Caco-2 (cell line): ENCODE measurements around the gene WNT7A. TPM values are rescaled to one million over a fixed set of nuclear protein-coding genes. Genes with fewer than 3 reads are reported as not detected.

Source experiments
- BruUV-seq: library from RNA; stranded (reverse); fragments of 400-500 nt; replicated peaks from 2 replicates; lab custom pipeline; 2021; lab: Mats Ljungman, UMichigan
- CTCF ChIA-PET: fragments of 300-600 bp; sonication (Branson Sonifier 250); formaldehyde crosslinking; loops from one replicate; lab custom pipeline; 2022; ENCODE audit warnings: antibody characterized with exemption; lab: Charles Lee
- POLR2A ChIA-PET: fragments of 300-600 bp; sonication (Branson Sonifier 250); formaldehyde crosslinking; loops from one replicate; lab custom pipeline; 2022; ENCODE audit warnings: antibody characterized with exemption; lab: Charles Lee
- DNase-seq, 2 experiments: peaks; one replicate each; pipeline versions ENCODE4 v3.0.0 to v3.0.0-alpha.2; 2020 to 2022
- H3K27me3 ChIP-seq: replicated peaks from 2 replicates; pipeline ENCODE4 v1.6.0; 2011; ENCODE audit warnings: low read length; ENCODE audit not compliant: control insufficient read depth, insufficient read depth
- H3K36me3 ChIP-seq: 2 replicates; pipeline ENCODE4 v1.5.1; 2011; ENCODE audit warnings: low read length; ENCODE audit not compliant: control insufficient read depth, insufficient read depth
- H3K4me1 ChIP-seq: fragments of 250-450 bp; sonication (Bioruptor Pico); 2 replicates; pipeline ENCODE4 v1.5.1; 2020; ENCODE audit warnings: mild to moderate bottlenecking
- H3K4me3 ChIP-seq: 2 replicates; pipeline ENCODE4 v1.5.1; 2011; ENCODE audit warnings: low read depth, mild to moderate bottlenecking, control low read depth, low read length
- H3K9me3 ChIP-seq: fragments of 250-450 bp; sonication (Bioruptor Pico); 2 replicates; pipeline ENCODE4 v1.5.1; 2020; ENCODE audit warnings: mild to moderate bottlenecking, moderate library complexity
- H3K27ac Mint-ChIP-seq: one replicate; pipeline ENCODE4 v1.8.0; 2022; ENCODE audit warnings: mixed read lengths; ENCODE audit not compliant: unreplicated experiment
- H3K27me3 Mint-ChIP-seq: one replicate; pipeline ENCODE4 v1.8.0; 2022; ENCODE audit warnings: mixed read lengths; ENCODE audit not compliant: insufficient read depth, unreplicated experiment
- H3K36me3 Mint-ChIP-seq: one replicate; pipeline ENCODE4 v1.8.0; 2022; ENCODE audit warnings: mild to moderate bottlenecking, mixed read lengths; ENCODE audit not compliant: insufficient read depth, unreplicated experiment
- H3K4me1 Mint-ChIP-seq: one replicate; pipeline ENCODE4 v1.8.0; 2022; ENCODE audit warnings: low read depth, mixed read lengths; ENCODE audit not compliant: unreplicated experiment
- H3K4me3 Mint-ChIP-seq: one replicate; pipeline ENCODE4 v1.8.0; 2022; ENCODE audit warnings: mild to moderate bottlenecking, moderate library complexity, mixed read lengths; ENCODE audit not compliant: unreplicated experiment
- H3K9me3 Mint-ChIP-seq: one replicate; pipeline ENCODE4 v1.8.0; 2022; ENCODE audit warnings: mixed read lengths; ENCODE audit not compliant: unreplicated experiment
- CTCF ChIP-seq, 2 experiments: fragments of 200-600 bp in 1 of 2; IDR thresholded peaks; 1 replicate in 1 of 2; 2 replicates in 1 of 2; pipeline versions ENCODE4 v1.5.1 to v1.8.0; 2011 to 2022; ENCODE audit warnings: antibody characterized with exemption in 1 of 2, control low read depth in 1 of 2, inconsistent platforms in 1 of 2, low read depth in 1 of 2, low read length in 1 of 2, mild to moderate bottlenecking in 1 of 2, moderate library complexity in 1 of 2; ENCODE audit not compliant: insufficient read depth in 1 of 2, severe bottlenecking in 1 of 2, unreplicated experiment in 1 of 2
- intact Hi-C: fragments of 100-400 bp; cut with micrococcal nuclease; formaldehyde crosslinking; loops from one replicate; pipeline ENCODE4 v1.10.0; 2022; ENCODE audit not compliant: unreplicated experiment
- total RNA-seq: library from RNA; stranded (reverse); gene quantifications from 2 replicates; pipeline ENCODE4 v1.2.3, GENCODE V29; 2022

The WNT7A gene
- total RNA-seq, 1 experiment from 2014 or later: 1.1 TPM

DNA sequence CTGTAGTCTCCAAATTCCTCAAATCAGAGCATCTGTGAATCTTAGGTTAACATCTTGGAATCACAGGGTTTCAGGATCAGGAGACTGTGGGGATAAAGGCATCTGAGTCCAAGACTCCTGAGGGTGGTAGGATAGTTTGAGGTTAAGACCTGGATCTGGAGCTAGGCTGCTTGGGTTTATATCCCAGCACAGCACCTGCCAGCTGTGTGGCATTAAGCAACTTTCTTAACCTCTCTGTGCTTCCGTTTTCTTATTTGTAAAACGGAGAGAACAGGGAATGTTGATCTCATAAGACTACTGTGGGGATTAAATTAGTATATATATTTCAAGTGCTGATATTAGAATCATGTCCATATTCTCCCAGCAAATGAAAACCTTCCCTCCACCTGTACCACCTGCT, 33.6 kb downstream of the WNT7A start:
- DNase-seq: no peak
- H3K36me3 Mint-ChIP-seq: no peaks in the 10 kb centered on the region
- CTCF ChIA-PET: no interaction called here
- POLR2A ChIA-PET: no interaction called here
- H3K27me3 Mint-ChIP-seq: no peaks in the 10 kb centered on the region
- intact Hi-C loops: no loop called here
- H3K4me3 Mint-ChIP-seq: no peak overlapping the region
- peaks cover 27% of the 10 kb centered on the region for H3K4me1 ChIP-seq
- H3K36me3 ChIP-seq: no peaks in the 10 kb centered on the region
- TF ChIP-seq CTCF (IDR thresholded peaks at IDR 0.05; ENCODE audit: insufficient read depth in 1 of 2, low read depth in 1 of 2, low read length in 1 of 2, severe bottlenecking in 1 of 2, unreplicated experiment in 1 of 2): no peak
- H3K4me1 Mint-ChIP-seq: peaks cover 15% of the 10 kb centered on the region
- no peak overlapping the region for H3K27ac Mint-ChIP-seq
- H3K4me3 ChIP-seq: no peak overlapping the region
- H3K9me3 Mint-ChIP-seq: no peaks in the 10 kb centered on the region
- no TSS peak for BruUV-seq
- H3K27me3 ChIP-seq: no peaks in the 10 kb centered on the region
- no peaks in the 10 kb centered on the region for H3K9me3 ChIP-seq

DNA sequence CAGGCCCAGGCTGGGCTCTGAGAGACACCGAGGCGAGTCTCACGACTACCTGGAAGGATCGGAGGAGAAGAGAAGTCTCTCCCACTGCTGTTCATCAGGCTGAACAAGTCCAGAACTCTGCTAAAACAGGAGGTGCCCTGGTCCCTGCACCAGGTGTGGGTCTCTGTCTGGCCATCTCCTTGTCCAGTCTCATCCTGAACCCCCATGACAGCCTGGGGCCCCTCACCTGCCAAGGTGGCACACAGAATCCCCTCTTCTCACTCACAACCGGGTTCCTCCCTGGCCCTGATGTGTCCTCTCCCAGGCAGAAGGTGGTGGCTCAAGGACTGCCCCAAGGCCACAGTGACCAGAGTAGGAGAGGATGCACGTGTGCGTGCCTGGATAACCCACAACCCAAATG, 34.1 kb downstream of the WNT7A start:
- intact Hi-C loops: no loop called here

DNA sequence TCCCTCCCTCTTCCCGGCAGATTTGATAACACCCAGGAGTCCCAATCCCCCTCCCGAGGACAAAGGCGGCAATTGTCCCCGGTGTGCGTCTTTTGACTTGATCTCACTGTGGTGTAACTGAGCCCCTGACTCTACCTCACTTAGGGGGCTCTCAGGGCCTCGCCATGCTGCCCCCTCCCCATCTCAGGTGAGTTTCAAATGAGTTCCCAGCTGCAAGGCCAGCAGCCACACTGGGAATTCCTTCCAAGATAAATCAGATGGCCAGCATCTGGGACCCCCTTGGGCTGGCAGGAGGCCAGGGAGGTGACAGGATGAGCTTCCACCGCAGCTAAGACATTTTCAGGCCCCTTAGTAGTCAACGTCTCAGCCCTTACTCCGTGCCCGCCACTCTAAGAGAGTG, 35.0 kb downstream of the WNT7A start:
- no TSS peak for BruUV-seq
- no peak overlapping the region for H3K27ac Mint-ChIP-seq
- no peak for DNase-seq
- intact Hi-C loops: no loop called here
- no peak overlapping the region for H3K4me3 Mint-ChIP-seq
- H3K36me3 Mint-ChIP-seq: no peaks in the 10 kb centered on the region
- H3K9me3 Mint-ChIP-seq: no peaks in the 10 kb centered on the region
- ChIA-PET CTCF (no interaction called here), POLR2A (no interaction called here)
- Histone ChIP-seq H3K36me3 (no peaks in the 10 kb centered on the region), H3K9me3 (no peaks in the 10 kb centered on the region), H3K4me1 (peaks cover 13% of the 10 kb centered on the region), H3K27me3 (no peaks in the 10 kb centered on the region), H3K4me3 (no peak overlapping the region)
- peaks cover 7% of the 10 kb centered on the region for H3K4me1 Mint-ChIP-seq
- no peak for TF ChIP-seq CTCF (IDR thresholded peaks at IDR 0.05; ENCODE audit: insufficient read depth in 1 of 2, low read depth in 1 of 2, low read length in 1 of 2, severe bottlenecking in 1 of 2, unreplicated experiment in 1 of 2)
- H3K27me3 Mint-ChIP-seq: no peaks in the 10 kb centered on the region

More for the DNA sequence above, 34.1 kb downstream of the WNT7A start:
- BruUV-seq: no TSS peak
- Histone ChIP-seq H3K4me1 (peaks cover 22% of the 10 kb centered on the region), H3K4me3 (no peak overlapping the region), H3K36me3 (no peaks in the 10 kb centered on the region), H3K9me3 (no peaks in the 10 kb centered on the region), H3K27me3 (no peaks in the 10 kb centered on the region)
- H3K36me3 Mint-ChIP-seq: no peaks in the 10 kb centered on the region
- ChIA-PET POLR2A (no interaction called here), CTCF (no interaction called here)
- no peaks in the 10 kb centered on the region for H3K27me3 Mint-ChIP-seq
- H3K27ac Mint-ChIP-seq: no peak overlapping the region
- no peak for DNase-seq
- peaks cover 10% of the 10 kb centered on the region for H3K4me1 Mint-ChIP-seq
- H3K9me3 Mint-ChIP-seq: no peaks in the 10 kb centered on the region
- no peak for TF ChIP-seq CTCF (IDR thresholded peaks at IDR 0.05; ENCODE audit: insufficient read depth in 1 of 2, low read depth in 1 of 2, low read length in 1 of 2, severe bottlenecking in 1 of 2, unreplicated experiment in 1 of 2)
- H3K4me3 Mint-ChIP-seq: no peak overlapping the region
